Chondrocyte (in vitro differentiated cells): ENCODE data around the gene ESRRG. TPM values are rescaled to one million over a fixed set of nuclear protein-coding genes. Genes with fewer than 3 reads are reported as not detected.

Source experiments
- DNase-seq: peaks from one replicate; pipeline ENCODE4 v3.0.0; 2021; ENCODE audit warnings: mixed read lengths, low spot score
- H3K27ac Mint-ChIP-seq: one replicate; pipeline ENCODE4 v1.8.0; 2021; ENCODE audit warnings: mild to moderate bottlenecking, moderate library complexity, mixed read lengths; ENCODE audit not compliant: unreplicated experiment
- H3K27me3 Mint-ChIP-seq: 2 replicates; pipeline ENCODE4 v1.8.0; 2021; ENCODE audit warnings: low read depth, mixed read lengths
- H3K36me3 Mint-ChIP-seq: 2 replicates; pipeline ENCODE4 v1.8.0; 2021; ENCODE audit warnings: low read depth, mixed read lengths
- H3K4me1 Mint-ChIP-seq: 2 replicates; pipeline ENCODE4 v1.8.0; 2021; ENCODE audit warnings: low read depth, mild to moderate bottlenecking, mixed read lengths
- H3K4me3 Mint-ChIP-seq: one replicate; pipeline ENCODE4 v1.8.0; 2021; ENCODE audit warnings: mild to moderate bottlenecking, moderate library complexity, mixed read lengths; ENCODE audit not compliant: unreplicated experiment
- H3K9me3 Mint-ChIP-seq: 2 replicates; pipeline ENCODE4 v1.8.0; 2021; ENCODE audit warnings: low read depth, mixed read lengths
- CTCF ChIP-seq: fragments of 200-600 bp; sonication (generic); IDR thresholded peaks from 2 replicates; pipeline ENCODE4 v1.5.0; 2021; ENCODE audit warnings: antibody characterized with exemption, mild to moderate bottlenecking, moderate library complexity
- total RNA-seq: library from RNA; stranded (reverse); gene quantifications from 3 replicates; pipeline ENCODE4 v1.2.1, GENCODE V29; 2021

Gene ESRRG
- total RNA-seq, 1 donor from 2014 or later = not detected

- no peak overlapping the region for H3K4me3 Mint-ChIP-seq
- DNase-seq = no peak
- no peaks in the 10 kb centered on the region for H3K9me3 Mint-ChIP-seq
- H3K27me3 Mint-ChIP-seq = peaks cover 42% of the 10 kb centered on the region
- no peaks in the 10 kb centered on the region for H3K36me3 Mint-ChIP-seq
- H3K27ac Mint-ChIP-seq = no peak overlapping the region
- H3K4me1 Mint-ChIP-seq = no peaks in the 10 kb centered on the region
- no peak for TF ChIP-seq CTCF
Measured at GRCh38 chr1:216740331-216740730, 17.1 kb upstream of the ESRRG start.

GRCh38 chr1:216739793-216740192 is 16.6 kb upstream of the ESRRG start:
- DNase-seq = no peak
- no peak overlapping the region for H3K27ac Mint-ChIP-seq
- no peak overlapping the region for H3K4me3 Mint-ChIP-seq
- no peaks in the 10 kb centered on the region for H3K36me3 Mint-ChIP-seq
- no peaks in the 10 kb centered on the region for H3K4me1 Mint-ChIP-seq
- no peaks in the 10 kb centered on the region for H3K9me3 Mint-ChIP-seq
- no peak for TF ChIP-seq CTCF
- H3K27me3 Mint-ChIP-seq = peaks cover 37% of the 10 kb centered on the region

DNA sequence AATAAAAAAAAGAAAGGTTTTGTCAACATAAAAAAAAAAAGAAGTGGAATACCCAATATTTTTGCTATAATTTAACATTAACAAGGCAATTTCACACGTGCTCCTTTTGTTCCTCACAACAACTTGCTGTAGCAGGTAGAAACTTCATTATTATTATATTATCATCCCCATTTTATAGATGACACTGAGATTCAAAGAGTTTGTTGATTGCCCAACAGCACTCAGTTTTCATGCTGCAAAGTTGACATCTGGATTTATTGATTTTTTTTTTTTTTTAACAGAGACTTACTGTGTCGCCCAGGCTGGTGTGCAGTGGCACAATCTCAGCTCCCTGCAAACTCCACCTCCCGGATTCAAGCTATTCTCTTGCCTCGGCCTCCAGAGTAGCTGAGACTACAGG is 8.9 kb upstream of the ESRRG start:
- TF ChIP-seq CTCF = no peak
- no peak for DNase-seq
- no peaks in the 10 kb centered on the region for H3K36me3 Mint-ChIP-seq
- H3K27ac Mint-ChIP-seq = no peak overlapping the region
- H3K4me1 Mint-ChIP-seq = no peaks in the 10 kb centered on the region
- no peaks in the 10 kb centered on the region for H3K9me3 Mint-ChIP-seq
- peaks cover 8% of the 10 kb centered on the region for H3K27me3 Mint-ChIP-seq
- H3K4me3 Mint-ChIP-seq = no peak overlapping the region

DNA sequence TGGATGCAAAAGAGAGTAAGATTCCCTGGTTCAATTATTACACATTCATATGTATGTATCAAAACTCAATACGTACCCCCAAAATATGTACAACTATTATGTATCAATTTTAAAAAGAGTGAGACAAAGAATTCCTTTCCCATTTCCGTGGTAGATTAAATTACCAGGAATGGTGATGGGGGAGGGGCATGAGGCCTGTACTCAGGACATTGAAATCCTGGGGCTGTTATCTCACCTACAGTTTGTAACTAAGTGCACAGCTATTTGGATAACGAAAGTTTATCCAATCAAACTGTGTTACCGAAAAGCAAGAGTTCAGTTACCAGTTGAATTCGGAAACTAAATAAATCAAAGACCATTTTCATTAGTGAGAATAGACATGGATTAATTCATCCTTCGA is 8.3 kb upstream of the ESRRG start:
- Mint-ChIP-seq H3K4me1 (no peaks in the 10 kb centered on the region), H3K27me3 (peaks cover 9% of the 10 kb centered on the region), H3K36me3 (no peaks in the 10 kb centered on the region), H3K27ac (no peak overlapping the region), H3K9me3 (no peaks in the 10 kb centered on the region), H3K4me3 (no peak overlapping the region)
- no peak for TF ChIP-seq CTCF
- no peak for DNase-seq

GRCh38 chr1:216726435-216726834 is 3.2 kb upstream of the ESRRG start:
- H3K36me3 Mint-ChIP-seq = no peaks in the 10 kb centered on the region
- TF ChIP-seq CTCF = peak; percentile 15
- H3K27me3 Mint-ChIP-seq = peaks cover 45% of the 10 kb centered on the region
- peaks cover 11% of the 10 kb centered on the region for H3K4me1 Mint-ChIP-seq
- no peak for DNase-seq
- H3K27ac Mint-ChIP-seq = no peak overlapping the region
- H3K9me3 Mint-ChIP-seq = no peaks in the 10 kb centered on the region
- H3K4me3 Mint-ChIP-seq = no peak overlapping the region
